ENCODE measurements around the gene SYNJ2.
A peak's percentile ranks its signal among the peaks of the same experiment; 100 is the strongest.

SYNJ2 gene

GRCh38 chr6:158043008-158043407, 61.3 kb downstream of the SYNJ2 start:
- in situ Hi-C loops (cut with HindIII; ENCODE audit: low pct_unique_long_range_greater_than_20kb, low sequenced_read_pairs): no loop called here
- no peak for DNase-seq (ENCODE audit: low read depth in 1 of 2, low spot score in 1 of 2)
- no peak for TF ChIP-seq JUND (IDR thresholded peaks at IDR 0.05; ENCODE audit: low read depth)

GRCh38 chr6:158043586-158044524, 62.2 kb downstream of the SYNJ2 start:
- no peak for DNase-seq (ENCODE audit: low read depth in 1 of 2, low spot score in 1 of 2)
- in situ Hi-C loops (cut with HindIII; ENCODE audit: low pct_unique_long_range_greater_than_20kb, low sequenced_read_pairs): no loop called here
- no peak for TF ChIP-seq JUND (IDR thresholded peaks at IDR 0.05; ENCODE audit: low read depth)

GRCh38 chr6:158044525-158044888, 62.8 kb downstream of the SYNJ2 start:
- no peak for TF ChIP-seq JUND (IDR thresholded peaks at IDR 0.05; ENCODE audit: low read depth)
- in situ Hi-C loops (cut with HindIII; ENCODE audit: low pct_unique_long_range_greater_than_20kb, low sequenced_read_pairs): no loop called here
- DNase-seq (ENCODE audit: low read depth in 1 of 2, low spot score in 1 of 2): no peak

GRCh38 chr6:158046201-158047126, 64.8 kb downstream of the SYNJ2 start:
- no peak for DNase-seq (ENCODE audit: low read depth in 1 of 2, low spot score in 1 of 2)
- TF ChIP-seq JUND (IDR thresholded peaks at IDR 0.05; ENCODE audit: low read depth): no peak
- in situ Hi-C loops (cut with HindIII; ENCODE audit: low pct_unique_long_range_greater_than_20kb, low sequenced_read_pairs): no loop called here

GRCh38 chr6:158047127-158047518, 65.5 kb downstream of the SYNJ2 start:
- in situ Hi-C loops (cut with HindIII; ENCODE audit: low pct_unique_long_range_greater_than_20kb, low sequenced_read_pairs): no loop called here
- TF ChIP-seq JUND (IDR thresholded peaks at IDR 0.05; ENCODE audit: low read depth): no peak

GRCh38 chr6:158047563-158048323, 66.1 kb downstream of the SYNJ2 start:
- TF ChIP-seq JUND (IDR thresholded peaks at IDR 0.05; ENCODE audit: low read depth): no peak
- in situ Hi-C loops (cut with HindIII; ENCODE audit: low pct_unique_long_range_greater_than_20kb, low sequenced_read_pairs): no loop called here
- no peak for DNase-seq (ENCODE audit: low read depth in 1 of 2, low spot score in 1 of 2)

More at GRCh38 chr6:158047127-158047518, 65.5 kb downstream of the SYNJ2 start:
- DNase-seq (ENCODE audit: low read depth in 1 of 2, low spot score in 1 of 2): no peak

GRCh38 chr6:158048589-158048988, 66.9 kb downstream of the SYNJ2 start:
- TF ChIP-seq JUND (IDR thresholded peaks at IDR 0.05; ENCODE audit: low read depth): no peak
- no peak for DNase-seq (ENCODE audit: low read depth in 1 of 2, low spot score in 1 of 2)
- in situ Hi-C loops (cut with HindIII; ENCODE audit: low pct_unique_long_range_greater_than_20kb, low sequenced_read_pairs): no loop called here

- in situ Hi-C loops (cut with HindIII; ENCODE audit: low pct_unique_long_range_greater_than_20kb, low sequenced_read_pairs): no loop called here
- peak in 1 of 2 experiments; percentile 81 for DNase-seq (ENCODE audit: low read depth in 1 of 2, low spot score in 1 of 2)
- no peak for TF ChIP-seq JUND (IDR thresholded peaks at IDR 0.05; ENCODE audit: low read depth)
Measured at GRCh38 chr6:158049055-158050028, 67.7 kb downstream of the SYNJ2 start.

- TF ChIP-seq JUND (IDR thresholded peaks at IDR 0.05; ENCODE audit: low read depth): no peak
- DNase-seq (ENCODE audit: low read depth in 1 of 2, low spot score in 1 of 2): no peak
- in situ Hi-C loops (cut with HindIII; ENCODE audit: low pct_unique_long_range_greater_than_20kb, low sequenced_read_pairs): no loop called here
Measured at GRCh38 chr6:158050107-158050735, 68.6 kb downstream of the SYNJ2 start.

GRCh38 chr6:158050955-158051354, 69.3 kb downstream of the SYNJ2 start:
- in situ Hi-C loops (cut with HindIII; ENCODE audit: low pct_unique_long_range_greater_than_20kb, low sequenced_read_pairs): no loop called here
- DNase-seq (ENCODE audit: low read depth in 1 of 2, low spot score in 1 of 2): no peak
- no peak for TF ChIP-seq JUND (IDR thresholded peaks at IDR 0.05; ENCODE audit: low read depth)

GRCh38 chr6:158051968-158052367, 70.3 kb downstream of the SYNJ2 start:
- in situ Hi-C loops (cut with HindIII; ENCODE audit: low pct_unique_long_range_greater_than_20kb, low sequenced_read_pairs): no loop called here

More at GRCh38 chr6:158051968-158052367, 70.3 kb downstream of the SYNJ2 start:
- DNase-seq (ENCODE audit: low read depth in 1 of 2, low spot score in 1 of 2): no peak
- no peak for TF ChIP-seq JUND (IDR thresholded peaks at IDR 0.05; ENCODE audit: low read depth)
